GM12878 (cell line): Measurements from ENCODE around the gene SLCO3A1.

Experiments used
- CHD2 ChIP-seq: IDR thresholded peaks from 2 replicates; pipeline ENCODE4 v1.6.1; 2011; ENCODE audit warnings: low read depth, low read length, improper control_type of control experiment, borderline replicate concordance
- ETV6 ChIP-seq, 2 experiments: fragments of 450-650 bp in 1 of 2; IDR thresholded peaks in 1 of 2; conservative IDR thresholded peaks in 1 of 2; 2 replicates each; pipeline ENCODE4 v1.6.1; 2014; ENCODE audit warnings: antibody characterized with exemption in 1 of 2, borderline replicate concordance in 1 of 2, low read depth in 1 of 2, mild to moderate bottlenecking in 1 of 2, moderate library complexity in 1 of 2
- SP1 ChIP-seq: IDR thresholded peaks from one replicate; pipeline ENCODE4 v1.6.1; 2011; ENCODE audit warnings: low read depth, low read length
- TF ChIP-seq, protein P1 (sequence below), 3 experiments: IDR thresholded peaks in 2 of 3; conservative IDR thresholded peaks in 1 of 3; 2 replicates each; pipeline ENCODE4 v1.5.1; 2011; ENCODE audit warnings: low read depth in 3 of 3, low read length in 3 of 3, mild to moderate bottlenecking in 3 of 3, control low read depth in 2 of 3, moderate library complexity in 2 of 3, inconsistent platforms in 1 of 3, mixed read lengths in 1 of 3; ENCODE audit not compliant: control insufficient read depth in 2 of 3, insufficient read depth in 1 of 3; ENCODE audit errors: extremely low read depth in 1 of 3

DNA sequence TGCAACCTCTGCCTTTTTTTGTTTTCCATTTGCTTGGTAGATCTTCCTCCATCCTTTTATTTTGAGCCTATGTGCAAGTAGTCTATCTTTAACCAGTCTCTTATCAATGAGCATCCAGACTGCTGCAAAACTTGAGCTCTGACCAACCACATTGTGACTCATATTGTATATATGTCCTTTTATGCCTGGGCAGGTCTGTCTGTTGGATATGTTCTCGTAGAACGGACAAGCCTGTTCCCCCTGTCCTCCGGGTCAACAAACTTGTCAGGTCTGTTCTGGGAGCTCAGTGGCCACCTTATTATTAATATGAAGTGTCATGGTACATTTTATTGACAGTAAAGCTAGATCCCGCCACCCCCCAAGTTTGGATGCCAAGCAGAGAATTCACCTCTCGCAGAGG, 287.3 kb downstream of the SLCO3A1 start:
- TF ChIP-seq, protein P1, sequence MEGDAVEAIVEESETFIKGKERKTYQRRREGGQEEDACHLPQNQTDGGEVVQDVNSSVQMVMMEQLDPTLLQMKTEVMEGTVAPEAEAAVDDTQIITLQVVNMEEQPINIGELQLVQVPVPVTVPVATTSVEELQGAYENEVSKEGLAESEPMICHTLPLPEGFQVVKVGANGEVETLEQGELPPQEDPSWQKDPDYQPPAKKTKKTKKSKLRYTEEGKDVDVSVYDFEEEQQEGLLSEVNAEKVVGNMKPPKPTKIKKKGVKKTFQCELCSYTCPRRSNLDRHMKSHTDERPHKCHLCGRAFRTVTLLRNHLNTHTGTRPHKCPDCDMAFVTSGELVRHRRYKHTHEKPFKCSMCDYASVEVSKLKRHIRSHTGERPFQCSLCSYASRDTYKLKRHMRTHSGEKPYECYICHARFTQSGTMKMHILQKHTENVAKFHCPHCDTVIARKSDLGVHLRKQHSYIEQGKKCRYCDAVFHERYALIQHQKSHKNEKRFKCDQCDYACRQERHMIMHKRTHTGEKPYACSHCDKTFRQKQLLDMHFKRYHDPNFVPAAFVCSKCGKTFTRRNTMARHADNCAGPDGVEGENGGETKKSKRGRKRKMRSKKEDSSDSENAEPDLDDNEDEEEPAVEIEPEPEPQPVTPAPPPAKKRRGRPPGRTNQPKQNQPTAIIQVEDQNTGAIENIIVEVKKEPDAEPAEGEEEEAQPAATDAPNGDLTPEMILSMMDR (IDR thresholded peaks at IDR 0.05 in 2 of 3, conservative IDR thresholded peaks at IDR 0.05 in 1 of 3; ENCODE audit: control insufficient read depth in 2 of 3, extremely low read depth in 1 of 3, insufficient read depth in 1 of 3, low read depth in 3 of 3, low read length in 3 of 3): no peak
- TF ChIP-seq ETV6 (conservative IDR thresholded peaks at IDR 0.05 in 1 of 2, IDR thresholded peaks at IDR 0.05 in 1 of 2; ENCODE audit: borderline replicate concordance in 1 of 2, low read depth in 1 of 2) (no peak), CHD2 (no peak), SP1 (no peak)
